Measurements from ENCODE around the gene HNRNPR.
A peak's percentile ranks its signal among the peaks of the same experiment; 100 is the strongest.

HNRNPR gene

DNA sequence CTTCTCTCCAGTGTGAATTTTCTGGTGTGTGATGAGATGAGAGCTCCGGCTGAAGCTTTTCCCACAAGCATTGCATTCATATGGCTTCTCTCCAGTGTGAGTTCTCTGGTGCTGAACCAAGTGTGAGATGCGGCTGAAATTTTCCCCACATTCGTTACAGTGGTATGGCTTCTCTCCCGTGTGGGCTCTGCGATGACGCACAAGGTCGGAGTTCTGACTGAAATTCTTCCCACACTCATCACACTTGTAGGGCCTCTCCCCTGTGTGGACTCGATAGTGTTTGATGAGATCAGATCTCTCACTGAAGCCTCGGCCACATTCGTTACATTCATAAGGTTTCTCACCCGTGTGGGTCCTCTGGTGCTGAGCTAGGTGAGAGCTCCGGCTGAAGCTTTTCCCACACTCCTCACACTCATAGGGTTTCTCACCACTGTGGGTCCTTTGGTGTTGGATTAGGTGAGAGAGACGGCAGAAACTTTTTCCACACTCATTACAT is 18.2 kb upstream of the HNRNPR start:
- peaks cover 0 to 11% of the 10 kb centered on the region in 2 donors for H3K9me3 Mint-ChIP-seq
- H3K36me3 Mint-ChIP-seq (ENCODE audit: insufficient read depth) = peaks cover 19% of the 10 kb centered on the region
- no peaks in the 10 kb centered on the region for H3K27me3 Mint-ChIP-seq
- DNase-seq (no peak), ATAC-seq (replicated peaks) (no peak)
- no peak overlapping the region for H3K4me3 Mint-ChIP-seq
- no peak overlapping the region for H3K27ac Mint-ChIP-seq
- peaks cover 2 to 14% of the 10 kb centered on the region in 2 donors for H3K4me1 Mint-ChIP-seq (ENCODE audit: low read depth in 2 of 2)

DNA sequence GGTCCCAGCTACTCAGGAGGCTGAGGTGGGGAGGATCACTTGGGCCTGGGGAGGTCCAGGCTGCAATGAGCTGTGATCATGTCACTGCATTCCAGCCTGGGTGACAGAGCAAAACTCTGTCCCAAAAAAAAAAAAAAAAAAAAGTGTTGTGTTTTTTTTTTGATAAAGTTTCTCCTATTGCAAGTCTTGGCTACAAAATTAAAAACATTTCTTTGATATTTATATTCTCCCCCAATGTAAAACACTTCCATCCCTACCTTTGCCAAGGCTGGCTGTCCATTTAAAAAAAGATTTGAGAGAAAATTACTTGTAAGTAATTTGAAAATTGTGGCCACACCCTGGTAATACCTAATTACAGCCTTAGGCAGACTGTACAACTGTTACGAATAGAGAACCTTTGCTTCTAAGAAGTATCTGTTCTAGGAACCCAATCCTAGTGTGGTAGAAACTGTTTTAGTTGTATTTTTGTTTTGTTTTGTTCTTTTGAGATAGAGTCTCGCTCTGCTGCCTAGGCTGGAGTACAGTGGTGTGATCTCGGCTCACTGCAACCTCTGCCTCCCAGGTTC is 14.3 kb upstream of the HNRNPR start:
- Mint-ChIP-seq H3K9me3 (peaks cover 0 to 11% of the 10 kb centered on the region in 2 donors), H3K36me3 (ENCODE audit: insufficient read depth) (peaks cover 16% of the 10 kb centered on the region), H3K4me1 (ENCODE audit: low read depth in 2 of 2) (peaks cover 4 to 5% of the 10 kb centered on the region in 2 donors), H3K27me3 (no peaks in the 10 kb centered on the region), H3K27ac (no peak overlapping the region), H3K4me3 (no peak overlapping the region)
- no peak for ATAC-seq (replicated peaks)
- no peak for DNase-seq

- ATAC-seq (replicated peaks) (no peak), DNase-seq (no peak)
- Mint-ChIP-seq H3K4me1 (ENCODE audit: low read depth in 2 of 2) (peaks cover 4 to 5% of the 10 kb centered on the region in 2 donors), H3K27ac (no peak overlapping the region), H3K9me3 (peaks cover 0 to 11% of the 10 kb centered on the region in 2 donors), H3K27me3 (no peaks in the 10 kb centered on the region), H3K36me3 (ENCODE audit: insufficient read depth) (peaks cover 8% of the 10 kb centered on the region), H3K4me3 (no peak overlapping the region)
Measured at GRCh38 chr1:23357138-23357908, 13.2 kb upstream of the HNRNPR start.

GRCh38 chr1:23356471-23357137 is 12.5 kb upstream of the HNRNPR start:
- Mint-ChIP-seq H3K27ac (no peak overlapping the region), H3K4me1 (ENCODE audit: low read depth in 2 of 2) (peaks cover 4 to 5% of the 10 kb centered on the region in 2 donors), H3K4me3 (no peak overlapping the region), H3K36me3 (ENCODE audit: insufficient read depth) (peaks cover 7% of the 10 kb centered on the region), H3K27me3 (no peaks in the 10 kb centered on the region), H3K9me3 (peaks cover 0 to 11% of the 10 kb centered on the region in 2 donors)
- DNase-seq (no peak), ATAC-seq (replicated peaks) (no peak)

- Mint-ChIP-seq H3K4me1 (ENCODE audit: low read depth in 2 of 2) (peaks cover 2 to 5% of the 10 kb centered on the region in 2 donors), H3K4me3 (no peak overlapping the region), H3K27me3 (no peaks in the 10 kb centered on the region), H3K9me3 (peaks cover 0 to 5% of the 10 kb centered on the region in 2 donors), H3K36me3 (ENCODE audit: insufficient read depth) (peaks cover 3% of the 10 kb centered on the region), H3K27ac (no peak overlapping the region)
- ATAC-seq (replicated peaks) (no peak), DNase-seq (no peak)
Measured at GRCh38 chr1:23354245-23354644, 10.2 kb upstream of the HNRNPR start.

DNA sequence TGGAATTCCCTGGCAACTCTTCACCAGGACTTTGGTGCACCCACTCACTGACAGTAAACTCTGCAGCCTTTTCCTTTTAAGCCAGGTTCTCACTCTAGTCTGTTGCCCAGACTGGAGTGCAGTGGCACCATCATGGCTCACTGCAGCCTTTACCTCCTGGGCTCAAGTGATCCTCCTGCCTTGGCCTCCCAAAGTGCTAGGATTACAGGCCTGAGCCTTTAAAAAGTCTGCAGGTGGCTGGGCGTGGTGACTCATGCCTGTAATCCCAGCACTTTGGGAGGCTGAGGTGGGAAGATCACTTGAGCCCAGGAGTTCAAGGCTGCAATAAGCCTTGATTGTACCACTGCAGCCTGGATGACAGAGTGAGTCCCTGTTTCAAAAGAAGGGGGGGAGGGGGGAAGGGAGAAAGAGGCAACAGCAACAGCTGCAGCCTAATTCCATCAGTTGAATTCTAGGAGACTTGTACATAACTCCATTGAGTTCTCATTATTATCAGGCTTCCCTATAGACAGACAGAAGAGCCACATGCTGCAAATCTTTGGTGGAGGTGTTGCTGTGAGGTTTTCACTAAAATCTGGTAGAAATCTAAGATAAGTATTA is 8.1 kb upstream of the HNRNPR start:
- ATAC-seq (replicated peaks) = no peak
- Mint-ChIP-seq H3K36me3 (ENCODE audit: insufficient read depth) (no peaks in the 10 kb centered on the region), H3K9me3 (no peaks in the 10 kb centered on the region), H3K27me3 (no peaks in the 10 kb centered on the region), H3K4me1 (ENCODE audit: low read depth in 2 of 2) (peaks cover 2 to 5% of the 10 kb centered on the region in 2 donors), H3K4me3 (no peak overlapping the region), H3K27ac (no peak overlapping the region)
- no peak for DNase-seq

GRCh38 chr1:23345920-23346319 is 1.8 kb upstream of the HNRNPR start:
- DNase-seq = no peak
- no peaks in the 10 kb centered on the region for H3K27me3 Mint-ChIP-seq
- no peak for ATAC-seq (replicated peaks)
- H3K9me3 Mint-ChIP-seq = no peaks in the 10 kb centered on the region
- H3K36me3 Mint-ChIP-seq (ENCODE audit: insufficient read depth) = peaks cover 3% of the 10 kb centered on the region
- H3K4me3 Mint-ChIP-seq = no peak overlapping the region
- H3K27ac Mint-ChIP-seq = no peak overlapping the region
- peaks cover 24 to 27% of the 10 kb centered on the region in 2 donors for H3K4me1 Mint-ChIP-seq (ENCODE audit: low read depth in 2 of 2)

DNA sequence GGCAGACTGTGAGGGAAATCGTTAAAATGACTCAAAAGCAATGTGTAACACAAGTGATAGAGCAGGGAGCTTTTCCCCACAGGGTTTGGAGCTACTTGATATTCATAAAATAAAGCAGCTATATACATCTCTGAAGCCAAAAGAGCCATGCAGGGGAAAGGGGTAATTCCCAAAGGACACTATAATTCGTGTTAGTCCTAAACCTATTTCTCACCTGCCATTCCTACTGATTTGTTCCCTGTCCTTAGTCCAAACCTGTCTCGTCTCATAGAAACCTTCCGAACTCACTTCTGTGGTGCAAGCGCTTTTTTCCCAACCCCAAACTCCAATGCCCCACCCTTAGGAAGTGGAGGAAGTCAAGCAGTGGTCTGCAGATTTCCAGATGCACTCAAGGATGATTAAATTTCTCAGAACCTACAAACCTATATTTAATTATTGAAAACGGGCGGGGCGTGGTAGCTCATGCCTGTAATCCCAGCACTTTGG is 946 bp upstream of the HNRNPR start:
- Mint-ChIP-seq H3K36me3 (ENCODE audit: insufficient read depth) (peaks cover 3% of the 10 kb centered on the region), H3K27me3 (no peaks in the 10 kb centered on the region), H3K9me3 (no peaks in the 10 kb centered on the region), H3K27ac (peak overlapping the region; percentile 97), H3K4me1 (ENCODE audit: low read depth in 2 of 2) (peaks cover 30 to 33% of the 10 kb centered on the region in 2 donors), H3K4me3 (peak overlapping the region; percentile 95 to 96)
- ATAC-seq (replicated peaks) (no peak), DNase-seq (no peak)

GRCh38 chr1:23343221-23344110 is 618 bp downstream of the HNRNPR start:
- Mint-ChIP-seq H3K36me3 (ENCODE audit: insufficient read depth) (peaks cover 6% of the 10 kb centered on the region), H3K9me3 (no peaks in the 10 kb centered on the region), H3K4me3 (peak overlapping the region; percentile 95 to 96)

GRCh38 chr1:23341931-23342692 is 2.0 kb downstream of the HNRNPR start:
- Mint-ChIP-seq H3K36me3 (ENCODE audit: insufficient read depth) (peaks cover 13% of the 10 kb centered on the region), H3K9me3 (no peaks in the 10 kb centered on the region), H3K27ac (peak overlapping the region; percentile 97), H3K27me3 (no peaks in the 10 kb centered on the region), H3K4me1 (ENCODE audit: low read depth in 2 of 2) (peaks cover 43 to 56% of the 10 kb centered on the region in 2 donors), H3K4me3 (peak overlapping the region; percentile 95 to 96)
- DNase-seq = no peak
- ATAC-seq (replicated peaks) = no peak

More at GRCh38 chr1:23343221-23344110, 618 bp downstream of the HNRNPR start:
- peak overlapping the region; percentile 97 for H3K27ac Mint-ChIP-seq
- peak; percentile 2 for ATAC-seq (replicated peaks)
- DNase-seq = no peak
- H3K4me1 Mint-ChIP-seq (ENCODE audit: low read depth in 2 of 2) = peaks cover 38 to 46% of the 10 kb centered on the region in 2 donors
- H3K27me3 Mint-ChIP-seq = no peaks in the 10 kb centered on the region

DNA sequence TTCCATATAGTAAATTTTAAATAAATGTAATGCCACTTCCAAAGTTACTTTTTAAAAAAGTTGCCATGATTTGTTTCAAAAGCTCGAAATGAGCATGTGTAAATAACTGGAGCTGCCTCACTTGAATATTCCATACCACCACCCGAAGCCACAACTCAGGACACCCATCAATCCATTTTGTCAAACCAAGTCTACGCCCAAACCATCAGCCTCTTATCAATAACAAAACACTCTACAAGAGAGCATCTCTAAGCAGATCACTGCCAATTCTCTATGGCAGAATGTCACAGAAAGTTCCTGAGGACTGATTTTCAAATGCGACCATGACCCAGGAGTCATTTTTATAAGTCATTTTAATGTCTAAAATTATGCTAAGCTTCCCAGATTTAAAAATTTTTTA is 4.5 kb downstream of the HNRNPR start:
- Mint-ChIP-seq H3K36me3 (ENCODE audit: insufficient read depth) (peaks cover 38% of the 10 kb centered on the region), H3K27ac (peak overlapping the region in 1 of 2 donors; percentile 97)

DNA sequence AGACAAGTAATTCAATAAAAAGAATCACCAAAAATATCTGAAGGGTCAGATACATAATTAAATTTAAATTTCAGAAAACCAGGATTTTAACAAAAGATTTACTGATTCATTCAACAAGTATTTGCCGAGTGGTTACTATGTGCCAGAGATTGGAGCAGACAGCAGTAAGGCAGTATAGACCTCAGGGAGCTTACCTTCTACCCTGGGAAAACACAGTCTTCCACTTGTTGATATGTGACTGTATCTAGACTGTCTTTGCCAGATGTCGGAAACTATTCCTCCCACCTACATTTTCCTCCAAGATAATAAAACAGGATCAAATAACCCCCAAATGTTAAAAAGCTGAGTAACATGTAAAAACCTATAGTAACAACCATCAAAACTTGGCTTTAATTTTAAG is 6.2 kb downstream of the HNRNPR start:
- no peak for DNase-seq
- Mint-ChIP-seq H3K4me1 (ENCODE audit: low read depth in 2 of 2) (peaks cover 31 to 63% of the 10 kb centered on the region in 2 donors), H3K4me3 (peak overlapping the region in 1 of 2 donors; percentile 96), H3K27me3 (no peaks in the 10 kb centered on the region), H3K9me3 (no peaks in the 10 kb centered on the region), H3K36me3 (ENCODE audit: insufficient read depth) (peaks cover 52% of the 10 kb centered on the region), H3K27ac (peak overlapping the region in 1 of 2 donors; percentile 27)
- no peak for ATAC-seq (replicated peaks)

More for the DNA sequence above, 4.5 kb downstream of the HNRNPR start:
- no peak for DNase-seq
- no peaks in the 10 kb centered on the region for H3K9me3 Mint-ChIP-seq
- H3K4me1 Mint-ChIP-seq (ENCODE audit: low read depth in 2 of 2) = peaks cover 37 to 57% of the 10 kb centered on the region in 2 donors
- peak overlapping the region; percentile 95 to 96 for H3K4me3 Mint-ChIP-seq
- no peak for ATAC-seq (replicated peaks)
- no peaks in the 10 kb centered on the region for H3K27me3 Mint-ChIP-seq
